ENCODE data around the gene GPR32. TPM values are rescaled to one million over a fixed set of nuclear protein-coding genes. Genes with fewer than 3 reads are reported as not detected.

GPR32 gene
- total RNA-seq, result not detected in 2 replicates

GRCh38 chr19:50770164-50770563, at the start of gene GPR32:
GPR32 (plus strand) TSS chr19:50770464; CDS start chr19:50770601, 137 bp downstream.

GRCh38 chr19:50723069-50723468, 47.2 kb upstream of the GPR32 start, which contains the start of gene CLEC11A:
CLEC11A (plus strand) TSS chr19:50723364; CDS start chr19:50723526, 162 bp downstream.

GRCh38 chr19:50790396-50790795, 20.1 kb downstream of the GPR32 start, which contains the start of gene ACP4:
ACP4 (plus strand) TSS chr19:50790415; CDS start chr19:50790415, 0 bp downstream.

Other genes starting within 250 kb of the GPR32 start
- gene LRRC4B, start 202.0 kb upstream of the GPR32 start, total RNA-seq, result under 0.01 and 2.0 TPM in 2 replicates
- gene SYT3, start 130.6 kb upstream of the GPR32 start, total RNA-seq, result under 0.01 and 0.17 TPM in 2 replicates
- gene C19orf81, start 121.0 kb upstream of the GPR32 start, total RNA-seq, result not detected in 2 replicates
- gene SHANK1, start 50.7 kb upstream of the GPR32 start, total RNA-seq, result 7.3 and 8.6 TPM in 2 replicates
- gene CLEC11A, start 47.1 kb upstream of the GPR32 start, total RNA-seq, result 64.9 and 117 TPM in 2 replicates
- gene ACP4, start 20.0 kb downstream of the GPR32 start, total RNA-seq, result not detected in 2 replicates
- not detected in 2 replicates for gene KLK1, start 53.3 kb downstream of the GPR32 start, total RNA-seq
- not detected in 2 replicates for gene KLK15, start 63.1 kb downstream of the GPR32 start, total RNA-seq
- not detected in 2 replicates for gene KLK3, start 84.5 kb downstream of the GPR32 start, total RNA-seq
- not detected in 2 replicates for gene KLK2, start 103.0 kb downstream of the GPR32 start, total RNA-seq
- gene KLK4, start 140.9 kb downstream of the GPR32 start, total RNA-seq, result not detected in 2 replicates
- not detected in 2 replicates for gene KLK5, start 182.6 kb downstream of the GPR32 start, total RNA-seq
- gene KLK6, start 199.1 kb downstream of the GPR32 start, total RNA-seq, result not detected in 2 replicates
- not detected in 2 replicates for gene KLK7, start 213.5 kb downstream of the GPR32 start, total RNA-seq
- not detected in 2 replicates for gene KLK8, start 231.1 kb downstream of the GPR32 start, total RNA-seq
- not detected in 2 replicates for gene KLK10, start 249.2 kb downstream of the GPR32 start, total RNA-seq